HepG2 (cell line): Measurements from ENCODE around the gene XKR7. TPM values are rescaled to one million over a fixed set of nuclear protein-coding genes. Genes with fewer than 3 reads are reported as not detected.

Source experiments
- ATAD3A ChIP-seq: sonication (generic); formaldehyde crosslinking; IDR thresholded peaks from 2 replicates; pipeline ENCODE4 v1.4.0; 2020; ENCODE audit warnings: missing genetic modification reagents
- ATRX ChIP-seq: sonication (generic); formaldehyde crosslinking; IDR thresholded peaks from 2 replicates; pipeline ENCODE4 v1.4.0; 2020; ENCODE audit warnings: missing genetic modification reagents, borderline replicate concordance
- CHD4 ChIP-seq: fragments of 200-600 bp; sonication (generic); IDR thresholded peaks from 2 replicates; pipeline ENCODE4 v1.7.0; 2017; ENCODE audit warnings: mild to moderate bottlenecking, low read length, borderline replicate concordance
- GPBP1L1 ChIP-seq: sonication (generic); formaldehyde crosslinking; IDR thresholded peaks from 2 replicates; pipeline ENCODE4 v1.5.0; 2020; ENCODE audit warnings: mild to moderate bottlenecking, missing genetic modification reagents
- HDAC1 ChIP-seq: sonication (generic); formaldehyde crosslinking; IDR thresholded peaks from 2 replicates; pipeline ENCODE4 v1.5.1; 2020; ENCODE audit warnings: mild to moderate bottlenecking, missing genetic modification reagents
- HOXA9 ChIP-seq: sonication (generic); formaldehyde crosslinking; IDR thresholded peaks from 2 replicates; pipeline ENCODE4 v1.8.1; 2022; ENCODE audit warnings: missing genetic modification reagents, mild to moderate bottlenecking, moderate library complexity, borderline replicate concordance
- ISX ChIP-seq: sonication (generic); formaldehyde crosslinking; conservative IDR thresholded peaks from 2 replicates; pipeline ENCODE4 v1.5.0; 2020; ENCODE audit warnings: missing genetic modification reagents
- PCBP2 ChIP-seq: fragments of 200-400 bp; formaldehyde crosslinking; optimal IDR thresholded peaks from 2 replicates; pipeline ENCODE3; 2018; ENCODE audit warnings: low read length, low read depth; ENCODE audit not compliant: poor library complexity, severe bottlenecking
- RAD51 ChIP-seq: fragments of 450-650 bp; IDR thresholded peaks from 2 replicates; pipeline ENCODE4 v1.6.1; 2016; ENCODE audit warnings: borderline replicate concordance
- RARA ChIP-seq: IDR thresholded peaks from 2 replicates; pipeline ENCODE4 v1.6.1; 2016; ENCODE audit warnings: missing genetic modification reagents, missing compliant biosample characterization
- SAFB2 ChIP-seq: sonication (generic); formaldehyde crosslinking; IDR thresholded peaks from 2 replicates; pipeline ENCODE4 v1.5.1; 2020; ENCODE audit warnings: missing genetic modification reagents, low read depth, mild to moderate bottlenecking, borderline replicate concordance
- TCF12 ChIP-seq, 2 experiments: fragments of 450-650 bp in 1 of 2; sonication (generic) in 1 of 2; formaldehyde crosslinking in 1 of 2; IDR thresholded peaks; 2 replicates each; pipeline versions ENCODE4 v1.6.1 to v1.8.0; 2017 to 2022; ENCODE audit warnings: antibody characterized with exemption in 1 of 2, mild to moderate bottlenecking in 1 of 2, missing genetic modification reagents in 1 of 2, moderate library complexity in 1 of 2
- TP53 ChIP-seq: sonication (generic); formaldehyde crosslinking; conservative IDR thresholded peaks from 2 replicates; pipeline ENCODE4 v1.4.0; 2020; ENCODE audit warnings: missing genetic modification reagents
- YY1 ChIP-seq: IDR thresholded peaks from 2 replicates; pipeline ENCODE4 v1.6.1; 2011; ENCODE audit warnings: low read length, low read depth, moderate library complexity, mild to moderate bottlenecking; ENCODE audit not compliant: insufficient read depth, insufficient replicate concordance
- ZFP37 ChIP-seq: sonication (generic); formaldehyde crosslinking; IDR thresholded peaks from 2 replicates; pipeline ENCODE4 v1.4.0; 2020; ENCODE audit warnings: missing genetic modification reagents, borderline replicate concordance
- ZFP90 ChIP-seq: sonication (generic); formaldehyde crosslinking; IDR thresholded peaks from 2 replicates; pipeline ENCODE4 v1.8.0; 2022; ENCODE audit warnings: missing genetic modification reagents, mild to moderate bottlenecking, inconsistent platforms, borderline replicate concordance
- ZNF230 ChIP-seq: sonication (generic); formaldehyde crosslinking; IDR thresholded peaks from 2 replicates; pipeline ENCODE4 v1.4.0; 2020; ENCODE audit warnings: mild to moderate bottlenecking, missing genetic modification reagents
- ZNF232 ChIP-seq: sonication (generic); formaldehyde crosslinking; IDR thresholded peaks from 2 replicates; pipeline ENCODE4 v1.4.0; 2020; ENCODE audit warnings: missing genetic modification reagents, borderline replicate concordance
- ZNF431 ChIP-seq: sonication (generic); formaldehyde crosslinking; IDR thresholded peaks from 2 replicates; pipeline ENCODE4 v1.9.0; 2022; ENCODE audit warnings: missing genetic modification reagents, low read depth, mild to moderate bottlenecking, borderline replicate concordance
- ZNF703 ChIP-seq: sonication (generic); formaldehyde crosslinking; IDR thresholded peaks from 2 replicates; pipeline ENCODE4 v1.5.1; 2020; ENCODE audit warnings: missing genetic modification reagents, mild to moderate bottlenecking, moderate library complexity, borderline replicate concordance
- polyA plus RNA-seq, 8 experiments: library from polyadenylated mRNA; depleted of rRNA in 3 of 8; stranded (reverse) in 7 of 8; unstranded in 1 of 8; fragments of >200 nt; fragmentation: Illumina TruSeq in 4 of 8; extraction: Trizol in 4 of 8; gene quantifications; 2 replicates each; pipeline versions ENCODE4 v1.2.1 to v1.2.3, GENCODE V29; 2011 to 2016; ENCODE audit warnings: low read depth in 4 of 8, missing spikeins in 1 of 8, mixed read lengths in 1 of 8; ENCODE audit not compliant: insufficient read depth in 1 of 8
- total RNA-seq, 5 experiments: library from RNA; depleted of rRNA; stranded (reverse); fragments of >200 nt; fragmentation: Illumina TruSeq; extraction: Trizol; gene quantifications; 2 replicates each; pipeline ENCODE4 v1.2.3, GENCODE V29; 2016; ENCODE audit warnings: low read depth in 1 of 5
- TF ChIP-seq, protein P1 (sequence below): sonication (generic); formaldehyde crosslinking; conservative IDR thresholded peaks from 2 replicates; pipeline ENCODE4 v1.4.0; 2020; ENCODE audit warnings: missing genetic modification reagents
- TF ChIP-seq, protein P2 (sequence below): sonication (generic); formaldehyde crosslinking; conservative IDR thresholded peaks from 2 replicates; pipeline ENCODE4 v1.4.0; 2020; ENCODE audit warnings: missing genetic modification reagents
- TF ChIP-seq, protein P3 (sequence below): IDR thresholded peaks from 2 replicates; pipeline ENCODE4 v1.6.1; 2016

Gene XKR7
- total and polyA plus RNA-seq, 2 of the 13 experiments (the other 11 are each of a cell fraction or from before 2014, with no cell fraction given): not detected

- TF ChIP-seq HDAC1 (CRISPR knock-in tag) (peak; percentile 62; the same call in 1 of the 2 replicates), ZNF431 (CRISPR knock-in tag) (peak; percentile 73), SAFB2 (CRISPR knock-in tag) (no peak; the same call in 1 of the 2 replicates), RARA (peak; percentile 41), ZFP90 (CRISPR knock-in tag) (peak; percentile 98), ZNF230 (CRISPR knock-in tag) (peak; percentile 66; the same call in 1 of the 2 replicates), CHD4 (0 out of 2 replicates have a peak, but pooled peaks have one; percentile 15), TCF12 (IDR thresholded peaks at IDR 0.05) (no peak), TCF12 (CRISPR knock-in tag; IDR thresholded peaks at IDR 0.05) (peak; percentile 81; the same call in 1 of the 2 replicates), ZFP37 (CRISPR knock-in tag) (no peak), ISX (CRISPR knock-in tag) (0 out of 2 replicates have a peak, but pooled peaks have one; percentile 62), GPBP1L1 (CRISPR knock-in tag) (no peak), TP53 (CRISPR knock-in tag) (peak; percentile 41; the same call in 1 of the 2 replicates), RAD51 (no peak), ATRX (CRISPR knock-in tag) (no peak), HOXA9 (no peak; the same call in 1 of the 2 replicates), ATAD3A (no peak), ZNF232 (CRISPR knock-in tag) (peak; percentile 92), ZNF703 (CRISPR knock-in tag) (no peak), YY1 (peak; percentile 75), PCBP2 (no peak)
- TF ChIP-seq, protein P1, sequence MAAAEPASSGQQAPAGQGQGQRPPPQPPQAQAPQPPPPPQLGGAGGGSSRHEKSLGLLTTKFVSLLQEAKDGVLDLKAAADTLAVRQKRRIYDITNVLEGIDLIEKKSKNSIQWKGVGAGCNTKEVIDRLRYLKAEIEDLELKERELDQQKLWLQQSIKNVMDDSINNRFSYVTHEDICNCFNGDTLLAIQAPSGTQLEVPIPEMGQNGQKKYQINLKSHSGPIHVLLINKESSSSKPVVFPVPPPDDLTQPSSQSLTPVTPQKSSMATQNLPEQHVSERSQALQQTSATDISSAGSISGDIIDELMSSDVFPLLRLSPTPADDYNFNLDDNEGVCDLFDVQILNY (CRISPR knock-in tag): no peak; the same call in 1 of the 2 replicates
- TF ChIP-seq, protein P2, sequence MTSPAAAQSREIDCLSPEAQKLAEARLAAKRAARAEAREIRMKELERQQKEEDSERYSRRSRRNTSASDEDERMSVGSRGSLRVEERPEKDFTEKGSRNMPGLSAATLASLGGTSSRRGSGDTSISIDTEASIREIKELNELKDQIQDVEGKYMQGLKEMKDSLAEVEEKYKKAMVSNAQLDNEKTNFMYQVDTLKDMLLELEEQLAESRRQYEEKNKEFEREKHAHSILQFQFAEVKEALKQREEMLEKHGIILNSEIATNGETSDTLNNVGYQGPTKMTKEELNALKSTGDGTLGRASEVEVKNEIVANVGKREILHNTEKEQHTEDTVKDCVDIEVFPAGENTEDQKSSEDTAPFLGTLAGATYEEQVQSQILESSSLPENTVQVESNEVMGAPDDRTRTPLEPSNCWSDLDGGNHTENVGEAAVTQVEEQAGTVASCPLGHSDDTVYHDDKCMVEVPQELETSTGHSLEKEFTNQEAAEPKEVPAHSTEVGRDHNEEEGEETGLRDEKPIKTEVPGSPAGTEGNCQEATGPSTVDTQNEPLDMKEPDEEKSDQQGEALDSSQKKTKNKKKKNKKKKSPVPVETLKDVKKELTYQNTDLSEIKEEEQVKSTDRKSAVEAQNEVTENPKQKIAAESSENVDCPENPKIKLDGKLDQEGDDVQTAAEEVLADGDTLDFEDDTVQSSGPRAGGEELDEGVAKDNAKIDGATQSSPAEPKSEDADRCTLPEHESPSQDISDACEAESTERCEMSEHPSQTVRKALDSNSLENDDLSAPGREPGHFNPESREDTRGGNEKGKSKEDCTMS (CRISPR knock-in tag): no peak
- TF ChIP-seq, protein P3, sequence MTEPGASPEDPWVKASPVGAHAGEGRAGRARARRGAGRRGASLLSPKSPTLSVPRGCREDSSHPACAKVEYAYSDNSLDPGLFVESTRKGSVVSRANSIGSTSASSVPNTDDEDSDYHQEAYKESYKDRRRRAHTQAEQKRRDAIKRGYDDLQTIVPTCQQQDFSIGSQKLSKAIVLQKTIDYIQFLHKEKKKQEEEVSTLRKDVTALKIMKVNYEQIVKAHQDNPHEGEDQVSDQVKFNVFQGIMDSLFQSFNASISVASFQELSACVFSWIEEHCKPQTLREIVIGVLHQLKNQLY (CRISPR knock-in tag): peak; percentile 77
These were observed 16.2 kb upstream of the XKR7 start, which contains the start of gene PDRG1 (continued) for GRCh38 chr20:31951530-31952453.
